ENCODE measurements around the gene HCFC1R1.

HCFC1R1 gene

GRCh38 chr16:2991566-2992261 lies 32.0 kb downstream of the HCFC1R1 start:
- ChIA-PET CTCF (interaction anchor here (0.9 to 1.6 kb wide), 3 partner anchors 12 to 40 kb away, joined by 3 to 4 read pairs (median 3); no protein-coding TSS in a partner anchor), POLR2A (interaction anchor here (1.0 kb wide), 1 partner anchor 115 kb away, joined by 4 read pairs; no protein-coding TSS in a partner anchor)
- H3K4me1 ChIP-seq (ENCODE audit: control insufficient read depth, insufficient read depth, low read length), result no peaks in the 10 kb centered on the region; the same call in 1 of the 2 replicates
- H3K27ac ChIP-seq (ENCODE audit: extremely low read depth, low read depth, low read length), result no peak overlapping the region
- no peak overlapping the region for H3K4me3 ChIP-seq (ENCODE audit: low read depth, low read length)
- no peaks in the 10 kb centered on the region for H3K36me3 ChIP-seq (ENCODE audit: control insufficient read depth in 2 of 2, insufficient read depth in 1 of 2, low read length in 2 of 2)
- TF ChIP-seq ZBTB8A (tag by site-specific recombination; IDR thresholded peaks at IDR 0.05) (no peak), PRDM4 (tag by site-specific recombination; IDR thresholded peaks at IDR 0.05) (no peak), KLF10 (tag by site-specific recombination; IDR thresholded peaks at IDR 0.05) (no peak), ZNF248 (tag by site-specific recombination; IDR thresholded peaks at IDR 0.05) (no peak), ZNF362 (tag by site-specific recombination; IDR thresholded peaks at IDR 0.05) (no peak), ZNF433 (tag by site-specific recombination; IDR thresholded peaks at IDR 0.05; ENCODE audit: low read depth) (no peak), GLI2 (tag by site-specific recombination; IDR thresholded peaks at IDR 0.05; ENCODE audit: borderline replicate concordance, low read depth) (no peak), ZNF335 (tag by site-specific recombination; conservative IDR thresholded peaks at IDR 0.05) (no peak), SCRT1 (tag by site-specific recombination; IDR thresholded peaks at IDR 0.05; ENCODE audit: borderline replicate concordance) (no peak), ZNF585B (tag by site-specific recombination; IDR thresholded peaks at IDR 0.05) (no peak), ZFHX2 (tag by site-specific recombination; conservative IDR thresholded peaks at IDR 0.05) (no peak), ZNF426 (tag by site-specific recombination; IDR thresholded peaks at IDR 0.05) (no peak), WT1 (tag by site-specific recombination; IDR thresholded peaks at IDR 0.05) (no peak), ZFP41 (tag by site-specific recombination; IDR thresholded peaks at IDR 0.05; ENCODE audit: borderline replicate concordance) (no peak), BCL6B (tag by site-specific recombination; IDR thresholded peaks at IDR 0.05) (no peak), ZNF704 (tag by site-specific recombination; IDR thresholded peaks at IDR 0.05) (no peak), ZNF707 (tag by site-specific recombination; IDR thresholded peaks at IDR 0.05) (no peak), SALL2 (tag by site-specific recombination; IDR thresholded peaks at IDR 0.05; ENCODE audit: borderline replicate concordance) (no peak), ZNF391 (tag by site-specific recombination; IDR thresholded peaks at IDR 0.05; ENCODE audit: borderline replicate concordance, low read depth) (no peak)
- H3K9me3 ChIP-seq (ENCODE audit: control insufficient read depth, insufficient read depth, low read depth, low read length), result no peaks in the 10 kb centered on the region

Data from HEK293 (cell line).